ENCODE results near the gene ZNF891. TPM values are rescaled to one million over a fixed set of nuclear protein-coding genes. Genes with fewer than 3 reads are reported as not detected.

The ZNF891 gene
- polyA plus RNA-seq, 1 donor = 9.1 TPM

DNA sequence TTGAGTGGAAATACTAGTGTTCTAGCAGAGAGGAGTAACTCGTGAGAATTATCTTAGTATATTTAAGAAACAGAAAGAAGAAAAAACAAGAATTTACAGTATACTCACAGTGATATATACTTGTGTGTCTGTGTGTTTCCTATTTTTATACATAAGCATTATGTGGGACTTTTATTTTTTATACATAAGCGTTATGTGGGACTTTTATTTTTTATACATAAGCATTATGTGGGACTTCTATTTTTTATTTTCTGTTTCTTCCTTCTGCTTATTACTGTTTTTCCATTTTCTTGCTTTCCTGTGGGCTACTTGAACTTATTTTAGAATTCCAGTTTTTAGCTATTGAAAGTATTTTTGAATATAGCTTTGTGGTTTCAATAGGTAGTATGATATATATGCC lies 56.2 kb downstream of the ZNF891 start:
- DNase-seq = no peak

DNA sequence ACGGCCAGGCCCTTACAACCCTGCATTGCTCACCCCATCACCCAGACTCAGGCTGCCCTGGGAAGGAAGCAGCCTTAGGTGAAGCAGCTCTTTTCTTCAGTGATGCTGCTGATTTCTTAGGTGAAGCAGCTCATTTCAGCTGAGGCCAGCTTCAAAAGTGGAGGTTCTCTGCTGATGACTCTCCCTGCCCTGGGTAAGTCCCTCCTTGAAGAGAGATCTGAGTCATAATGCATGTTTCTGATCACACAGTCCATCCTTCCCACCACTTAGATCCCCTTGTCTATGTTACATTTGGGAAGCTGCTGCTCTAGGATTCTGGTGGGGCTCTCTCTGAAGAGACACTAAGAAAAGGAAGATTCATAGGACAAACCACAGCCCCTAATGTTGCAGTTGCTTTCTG lies 66.5 kb downstream of the ZNF891 start:
- no peak for DNase-seq

DNA sequence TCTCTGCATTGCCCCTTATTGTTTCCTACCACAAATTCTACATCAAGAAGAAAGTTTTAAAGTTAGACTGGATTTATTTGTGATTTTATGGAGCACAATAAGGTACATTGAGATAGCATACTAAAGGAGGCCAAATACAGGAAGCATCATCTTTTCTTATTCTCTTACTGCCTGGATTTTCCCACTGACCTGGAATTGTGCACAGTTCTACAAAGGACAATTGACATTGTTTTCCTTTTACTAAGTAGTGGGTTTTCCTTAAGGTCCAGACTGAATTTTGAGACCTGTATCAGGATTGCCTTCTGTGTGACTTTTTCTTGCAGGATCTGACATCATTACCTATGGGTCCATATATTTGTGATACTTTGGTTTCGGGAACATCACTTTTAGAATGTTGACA lies 68.1 kb downstream of the ZNF891 start:
- no peak for DNase-seq

DNA sequence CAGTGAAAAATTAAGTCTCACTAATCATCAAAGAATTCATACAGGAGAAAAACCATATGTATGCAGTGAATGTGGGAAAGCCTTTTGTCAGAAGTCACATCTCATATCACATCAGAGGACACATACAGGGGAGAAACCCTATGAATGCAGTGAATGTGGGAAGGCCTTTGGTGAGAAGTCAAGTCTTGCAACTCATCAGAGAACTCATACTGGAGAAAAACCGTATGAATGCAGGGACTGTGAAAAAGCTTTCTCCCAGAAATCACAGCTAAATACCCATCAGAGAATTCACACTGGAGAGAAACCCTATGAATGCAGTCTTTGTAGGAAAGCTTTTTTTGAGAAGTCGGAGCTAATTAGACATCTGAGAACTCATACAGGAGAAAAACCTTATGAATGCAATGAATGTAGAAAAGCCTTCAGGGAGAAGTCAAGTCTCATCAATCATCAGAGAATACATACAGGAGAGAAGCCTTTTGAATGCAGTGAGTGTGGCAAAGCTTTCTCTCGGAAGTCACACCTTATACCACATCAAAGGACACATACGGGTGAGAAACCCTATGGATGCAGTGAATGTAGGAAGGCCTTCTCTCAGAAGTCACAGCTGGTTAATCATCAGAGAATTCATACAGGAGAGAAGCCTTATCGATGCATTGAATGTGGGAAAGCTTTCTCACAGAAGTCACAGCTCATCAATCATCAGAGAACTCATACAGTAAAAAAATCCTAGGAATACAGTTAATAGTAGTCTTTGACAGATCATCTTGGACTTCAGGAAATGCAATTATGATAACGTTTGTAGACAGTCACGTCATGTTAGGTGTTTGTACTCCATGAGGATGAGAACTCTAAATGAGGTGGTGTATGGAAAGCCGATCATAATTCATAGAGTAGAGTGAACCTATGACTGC lies 71.6 kb downstream of the ZNF891 start:
- no peak for DNase-seq

DNA sequence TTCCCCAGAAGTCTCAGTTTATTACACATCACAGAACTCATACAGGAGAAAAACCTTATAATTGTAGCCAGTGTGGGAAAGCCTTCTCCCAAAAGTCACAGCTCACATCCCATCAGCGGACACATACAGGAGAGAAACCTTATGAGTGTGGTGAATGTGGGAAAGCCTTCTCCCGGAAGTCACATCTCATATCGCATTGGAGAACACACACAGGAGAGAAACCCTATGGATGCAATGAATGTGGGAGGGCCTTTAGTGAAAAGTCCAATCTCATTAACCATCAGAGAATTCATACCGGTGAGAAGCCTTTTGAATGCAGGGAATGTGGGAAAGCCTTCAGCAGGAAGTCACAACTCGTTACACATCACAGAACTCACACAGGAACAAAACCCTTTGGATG lies 72.6 kb downstream of the ZNF891 start:
- DNase-seq = no peak

Other genes starting within 250 kb of the ZNF891 start
- 31.6 TPM for gene CHFR, start 242.7 kb downstream of the ZNF891 start, polyA plus RNA-seq (ENCODE audit: insufficient read length)
- 36.4 TPM for gene ZNF605, start 174.0 kb downstream of the ZNF891 start, polyA plus RNA-seq (ENCODE audit: insufficient read length)
- 17.7 TPM for gene ZNF26, start 143.9 kb downstream of the ZNF891 start, polyA plus RNA-seq (ENCODE audit: insufficient read length)
- 93.5 TPM for gene ZNF84, start 92.8 kb downstream of the ZNF891 start, polyA plus RNA-seq (ENCODE audit: insufficient read length)
- 49.0 TPM for gene ZNF140, start 49.4 kb downstream of the ZNF891 start, polyA plus RNA-seq (ENCODE audit: insufficient read length)
- 33.1 TPM for gene ZNF10, start 353 bp upstream of the ZNF891 start, polyA plus RNA-seq (ENCODE audit: insufficient read length)
- 39.9 TPM for gene ZNF268, start 51.2 kb upstream of the ZNF891 start, polyA plus RNA-seq (ENCODE audit: insufficient read length)
- gene ANHX, start 105.6 kb upstream of the ZNF891 start, polyA plus RNA-seq (ENCODE audit: insufficient read length) = not detected